Measurements from ENCODE around the gene ITGAD. TPM values are rescaled to one million over a fixed set of nuclear protein-coding genes. Genes with fewer than 3 reads are reported as not detected.

Gene ITGAD
- total RNA-seq, 8 experiments from 2014 or later: 0.33 to 0.36 (median 0.35) TPM; not detected in 5

DNA sequence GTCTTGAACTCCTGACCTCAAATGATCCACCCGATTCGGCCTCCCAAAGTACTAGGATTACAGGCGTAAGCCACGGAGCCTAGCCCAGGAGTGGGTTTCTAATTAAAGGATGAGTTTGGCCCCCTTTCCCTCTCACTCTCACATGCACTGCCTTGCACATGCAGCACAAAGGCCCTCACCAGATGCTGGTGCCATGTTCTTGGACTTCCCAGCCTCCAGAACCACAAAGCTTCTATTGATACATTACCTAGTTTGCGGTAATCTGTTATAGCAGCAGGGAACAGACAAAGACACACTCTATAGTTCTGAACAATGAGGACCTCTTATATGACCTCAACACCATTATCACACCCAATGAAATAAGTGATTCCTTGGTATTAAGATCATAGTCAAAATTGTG lies 17.9 kb upstream of the ITGAD start:
- in situ Hi-C loops (cut with MboI; ENCODE audit: low pct_unique_long_range_greater_than_20kb in 2 of 9, low sequenced_read_pairs in 9 of 9, unreplicated experiment in 9 of 9): no loop called here
- no peaks in the 10 kb centered on the region for H3K4me1 ChIP-seq (replicated peaks in 1 of 2)
- WGBS, 10 experiments: 0 to 100% (median 79%) methylated on average over 1 to 5 of the region's 5 CpGs; no CpG with 5 or more reads in 4 of the 10 experiments
- no peak overlapping the region for H3K27ac ChIP-seq
- no peak for ATAC-seq (replicated peaks in 6 of 8)
- H3K4me3 ChIP-seq: no peak overlapping the region

DNA sequence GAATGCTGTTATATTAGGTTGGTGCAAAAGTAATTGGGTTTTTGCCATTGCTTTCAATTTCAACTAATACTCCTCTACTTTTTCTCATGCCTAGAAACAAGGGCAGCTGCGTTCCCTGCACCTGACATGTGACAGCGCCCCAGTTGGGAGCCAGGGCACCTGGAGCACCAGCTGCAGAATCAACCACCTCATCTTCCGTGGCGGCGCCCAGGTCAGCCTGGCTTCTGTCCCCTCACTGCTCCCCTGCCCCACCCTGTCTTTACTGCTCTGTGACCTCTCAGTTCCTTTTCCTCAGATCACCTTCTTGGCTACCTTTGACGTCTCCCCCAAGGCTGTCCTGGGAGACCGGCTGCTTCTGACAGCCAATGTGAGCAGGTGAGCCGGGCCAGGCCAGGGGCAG lies 16.4 kb upstream of the ITGAD start:
- in situ Hi-C loops (cut with MboI; ENCODE audit: low pct_unique_long_range_greater_than_20kb in 2 of 9, low sequenced_read_pairs in 9 of 9, unreplicated experiment in 9 of 9): no loop called here
- no peak overlapping the region for H3K4me3 ChIP-seq
- no peaks in the 10 kb centered on the region for H3K4me1 ChIP-seq (replicated peaks in 1 of 2)
- ATAC-seq (replicated peaks in 6 of 8): no peak
- no peak overlapping the region for H3K27ac ChIP-seq
- 26 to 82% (median 62%) methylated on average over 1 to 6 of the region's 8 CpGs; no CpG with 5 or more reads in 2 of the 10 experiments for WGBS, 10 experiments

DNA sequence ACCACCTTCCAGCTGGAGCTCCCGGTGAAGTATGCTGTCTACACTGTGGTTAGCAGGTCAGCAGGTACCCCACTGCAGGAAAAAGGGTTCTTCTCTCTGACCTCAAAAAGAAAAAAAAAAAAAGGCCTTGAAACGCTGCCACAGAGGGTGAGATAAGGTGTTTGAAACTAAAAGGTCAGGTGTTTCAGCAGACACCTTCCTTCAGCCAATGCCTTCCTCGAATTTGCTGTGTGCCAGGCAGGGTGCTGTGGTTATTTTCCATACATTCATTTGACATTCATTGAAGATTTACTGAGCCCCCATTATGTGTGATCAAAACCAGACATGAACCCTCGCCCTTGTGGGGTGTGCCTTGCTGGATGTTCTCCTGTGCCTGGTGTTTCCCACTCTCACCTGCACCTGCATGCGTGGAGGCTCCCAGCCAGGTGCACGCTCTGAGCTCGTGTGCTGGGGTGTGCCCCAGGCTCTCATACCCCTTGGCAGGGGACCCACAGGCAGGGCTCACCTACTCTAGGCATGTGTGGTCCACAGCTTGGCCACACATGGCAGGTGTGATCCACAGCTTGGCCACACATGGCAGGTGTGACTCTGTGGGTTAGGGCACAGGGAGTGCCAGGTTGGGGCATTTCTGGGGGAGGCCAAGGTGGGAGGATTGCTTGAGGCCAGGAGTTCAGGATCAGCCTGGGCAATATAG lies 15.8 kb upstream of the ITGAD start:
- in situ Hi-C loops (cut with MboI; ENCODE audit: low pct_unique_long_range_greater_than_20kb in 2 of 9, low sequenced_read_pairs in 9 of 9, unreplicated experiment in 9 of 9): no loop called here
- 0 to 71% (median 51%) methylated on average over 1 to 7 of the region's 7 CpGs; no CpG with 5 or more reads in 3 of the 10 experiments for WGBS, 10 experiments
- no peak for ATAC-seq (replicated peaks in 6 of 8)
- H3K4me1 ChIP-seq (replicated peaks in 1 of 2): no peaks in the 10 kb centered on the region
- no peak overlapping the region for H3K4me3 ChIP-seq
- H3K27ac ChIP-seq: no peak overlapping the region

DNA sequence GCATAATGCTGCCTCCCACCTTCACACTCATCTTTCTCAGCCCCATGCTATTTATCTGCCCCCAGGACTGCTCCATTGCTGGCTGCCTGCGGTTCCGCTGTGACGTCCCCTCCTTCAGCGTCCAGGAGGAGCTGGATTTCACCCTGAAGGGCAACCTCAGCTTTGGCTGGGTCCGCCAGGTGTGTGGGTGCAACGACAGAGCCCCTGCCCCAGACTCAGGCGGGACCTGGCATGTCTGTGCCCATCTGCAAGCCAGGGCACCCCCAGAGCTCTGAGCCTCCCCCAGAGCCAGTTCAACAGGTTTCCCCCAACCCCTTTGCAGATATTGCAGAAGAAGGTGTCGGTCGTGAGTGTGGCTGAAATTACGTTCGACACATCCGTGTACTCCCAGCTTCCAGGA lies 12.9 kb upstream of the ITGAD start:
- no peak for ATAC-seq (replicated peaks in 6 of 8)
- in situ Hi-C loops (cut with MboI; ENCODE audit: low pct_unique_long_range_greater_than_20kb in 2 of 9, low sequenced_read_pairs in 9 of 9, unreplicated experiment in 9 of 9): no loop called here
- no peaks in the 10 kb centered on the region for H3K4me1 ChIP-seq (replicated peaks in 1 of 2)
- H3K27ac ChIP-seq: no peak overlapping the region
- WGBS, 10 experiments: 40 to 90% (median 60%) methylated on average over 1 to 2 of the region's 12 CpGs; no CpG with 5 or more reads in 7 of the 10 experiments
- no peak overlapping the region for H3K4me3 ChIP-seq

DNA sequence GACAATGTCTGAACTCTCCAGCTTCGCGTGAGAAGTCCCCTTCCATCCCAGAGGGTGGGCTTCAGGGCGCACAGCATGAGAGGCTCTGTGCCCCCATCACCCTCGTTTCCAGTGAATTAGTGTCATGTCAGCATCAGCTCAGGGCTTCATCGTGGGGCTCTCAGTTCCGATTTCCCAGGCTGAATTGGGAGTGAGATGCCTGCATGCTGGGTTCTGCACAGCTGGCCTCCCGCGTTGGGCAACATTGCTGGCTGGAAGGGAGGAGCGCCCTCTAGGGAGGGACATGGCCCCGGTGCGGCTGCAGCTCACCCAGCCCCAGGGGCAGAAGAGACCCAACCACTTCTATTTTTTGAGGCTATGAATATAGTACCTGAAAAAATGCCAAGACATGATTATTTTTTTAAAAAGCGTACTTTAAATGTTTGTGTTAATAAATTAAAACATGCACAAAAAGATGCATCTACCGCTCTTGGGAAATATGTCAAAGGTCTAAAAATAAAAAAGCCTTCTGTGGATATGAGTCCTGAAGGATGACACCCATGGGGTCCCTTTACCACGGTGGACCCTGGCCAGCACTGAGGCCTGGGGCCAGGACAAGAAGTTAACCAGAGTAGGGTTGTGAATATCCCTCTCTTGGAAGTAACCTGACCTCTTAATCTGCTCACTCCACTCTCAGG lies 10.5 kb upstream of the ITGAD start:
- peak; percentile 31 to 73 (median 58) for ATAC-seq (replicated peaks in 6 of 8)
- 0 to 33% (median 15%) methylated on average over 1 to 10 of the region's 14 CpGs; no CpG with 5 or more reads in 3 of the 10 experiments for WGBS, 10 experiments
- Histone ChIP-seq H3K4me3 (no peak overlapping the region), H3K27ac (no peak overlapping the region), H3K4me1 (replicated peaks in 1 of 2) (peaks cover 0 to 4% of the 10 kb centered on the region in 2 donors)
- in situ Hi-C loops (cut with MboI; ENCODE audit: low pct_unique_long_range_greater_than_20kb in 2 of 9, low sequenced_read_pairs in 9 of 9, unreplicated experiment in 9 of 9): no loop called here

DNA sequence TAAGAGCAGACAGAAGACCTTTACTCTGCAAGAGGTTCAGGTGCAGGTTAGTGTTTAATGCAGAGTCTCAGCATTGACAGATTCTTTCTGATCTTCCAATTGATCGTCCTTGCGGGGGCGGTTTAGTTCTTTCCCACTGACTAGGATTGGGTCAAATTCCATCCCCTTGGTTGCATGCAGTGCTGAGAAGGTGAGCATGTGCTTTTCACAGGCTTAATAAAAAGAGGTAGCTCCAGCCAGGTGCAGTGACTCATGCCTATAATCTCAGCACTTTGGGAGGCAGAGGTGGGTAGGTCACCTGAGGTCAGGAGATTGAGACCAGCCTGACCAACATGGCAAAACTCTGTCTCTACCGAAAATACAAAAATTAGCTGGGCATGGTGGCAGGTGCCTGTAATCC lies 7.5 kb upstream of the ITGAD start:
- no peak for ATAC-seq (replicated peaks in 6 of 8)

DNA sequence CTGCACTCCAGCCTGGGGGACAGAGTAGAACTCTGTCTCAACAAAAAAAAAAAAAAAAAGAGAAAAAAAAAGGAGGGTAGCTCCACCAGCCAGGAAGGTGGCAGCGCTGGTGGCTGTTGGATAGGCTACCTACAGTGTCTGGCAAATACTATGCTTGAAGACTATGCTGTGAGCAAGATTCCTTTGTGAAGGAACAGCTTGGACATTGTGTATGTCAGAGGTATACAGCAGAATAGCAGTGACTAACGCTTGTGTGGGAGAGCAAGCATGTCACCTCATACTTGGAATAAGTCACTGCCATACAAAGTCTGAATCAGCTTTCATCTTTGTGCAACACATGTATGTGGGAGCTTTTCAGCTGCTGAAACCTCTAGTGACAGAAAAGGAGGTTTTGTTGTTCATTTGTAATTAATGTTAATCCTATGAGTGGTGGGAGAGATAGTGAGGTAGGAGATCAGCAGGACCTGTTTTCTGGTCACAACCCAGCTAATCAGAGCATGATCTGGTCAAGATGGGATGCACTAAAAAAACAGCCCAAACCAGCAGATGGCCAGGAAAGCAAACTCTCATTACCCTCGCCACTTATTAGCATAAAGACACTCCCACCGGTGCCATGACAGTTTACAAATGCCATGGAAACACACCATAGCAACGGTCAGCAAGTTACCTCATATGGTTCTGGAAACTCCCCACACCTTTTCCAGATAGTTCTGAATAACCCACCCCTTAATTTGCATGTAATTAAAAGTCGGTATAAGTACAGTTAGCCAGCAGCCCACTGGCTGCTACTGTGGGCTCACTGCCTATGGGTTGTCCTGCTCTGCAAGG lies 6.8 kb upstream of the ITGAD start:
- peak; percentile 86 to 96 (median 87) for ATAC-seq (replicated peaks in 6 of 8)
- Histone ChIP-seq H3K4me3 (no peak overlapping the region), H3K4me1 (replicated peaks in 1 of 2) (peaks cover 0 to 4% of the 10 kb centered on the region in 2 donors), H3K27ac (no peak overlapping the region)
- in situ Hi-C loops (cut with MboI; ENCODE audit: low pct_unique_long_range_greater_than_20kb in 2 of 9, low sequenced_read_pairs in 9 of 9, unreplicated experiment in 9 of 9): no loop called here
- 0 to 100% (median 38%) methylated on average over 1 to 5 of the region's 6 CpGs; no CpG with 5 or more reads in 2 of the 10 experiments for WGBS, 10 experiments

More for the DNA sequence above, 7.5 kb upstream of the ITGAD start:
- peaks cover 0 to 4% of the 10 kb centered on the region in 2 donors for H3K4me1 ChIP-seq (replicated peaks in 1 of 2)
- H3K4me3 ChIP-seq: no peak overlapping the region
- in situ Hi-C loops (cut with MboI; ENCODE audit: low pct_unique_long_range_greater_than_20kb in 2 of 9, low sequenced_read_pairs in 9 of 9, unreplicated experiment in 9 of 9): no loop called here
- WGBS, 10 experiments: 48 to 95% (median 79%) methylated on average over 2 to 4 of the region's 4 CpGs; no CpG with 5 or more reads in 3 of the 10 experiments
- no peak overlapping the region for H3K27ac ChIP-seq

DNA sequence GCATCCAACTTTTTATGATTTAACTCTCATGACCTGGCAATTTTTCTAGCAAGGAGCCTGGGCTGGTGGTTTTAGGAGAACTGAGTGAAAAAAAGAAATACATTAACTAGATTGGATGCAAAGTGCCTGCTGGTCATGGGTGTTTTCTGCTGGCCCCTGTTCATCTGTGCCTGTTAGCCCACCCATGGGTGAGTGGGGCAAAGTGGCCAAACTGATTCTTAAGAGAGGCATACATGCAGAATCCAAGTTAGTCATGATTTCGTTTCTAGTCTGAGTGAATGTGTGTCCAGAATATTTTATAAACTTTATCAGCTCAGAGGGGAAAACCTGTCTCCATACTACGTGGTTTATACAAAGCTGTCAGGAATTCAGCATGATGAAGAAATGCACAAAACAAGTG lies 4.6 kb upstream of the ITGAD start:
- WGBS, 10 experiments: 0 to 50% (median 31%) methylated on average over 1 to 2 of the region's 2 CpGs; no CpG with 5 or more reads in 1 of the 10 experiments
- no peak for ATAC-seq (replicated peaks in 6 of 8)
- H3K4me1 ChIP-seq (replicated peaks in 1 of 2): peaks cover 0 to 4% of the 10 kb centered on the region in 2 donors
- no peak overlapping the region for H3K27ac ChIP-seq
- no peak overlapping the region for H3K4me3 ChIP-seq
- in situ Hi-C loops (cut with MboI; ENCODE audit: low pct_unique_long_range_greater_than_20kb in 2 of 9, low sequenced_read_pairs in 9 of 9, unreplicated experiment in 9 of 9): no loop called here

DNA sequence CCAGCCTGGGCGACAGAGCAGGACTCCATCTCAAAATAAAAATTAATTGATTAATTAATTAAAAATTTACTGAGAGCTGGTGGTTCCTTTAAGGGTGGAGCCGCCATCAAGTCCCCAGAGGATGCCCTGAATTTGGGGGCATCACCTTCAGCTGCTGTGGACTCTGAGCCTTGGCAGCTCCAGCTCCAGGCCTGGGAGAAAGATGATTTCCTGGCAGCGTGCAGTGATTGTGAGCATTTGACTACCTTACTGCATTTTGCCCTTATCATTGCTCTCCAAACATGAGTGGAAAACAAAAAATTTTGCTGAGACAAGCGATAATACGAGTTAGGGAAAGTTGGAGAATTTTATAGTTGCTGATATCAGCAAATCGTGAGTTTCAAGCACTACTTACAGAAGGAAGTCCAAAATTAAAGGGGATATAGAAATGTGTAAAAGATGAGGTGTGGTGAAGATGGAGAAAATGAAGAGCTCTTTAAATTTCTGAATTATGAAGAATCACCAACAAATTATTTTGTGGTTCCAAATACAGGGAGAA lies 2.6 kb upstream of the ITGAD start:
- in situ Hi-C loops (cut with MboI; ENCODE audit: low pct_unique_long_range_greater_than_20kb in 2 of 9, low sequenced_read_pairs in 9 of 9, unreplicated experiment in 9 of 9): no loop called here
- ATAC-seq (replicated peaks in 6 of 8): no peak
- H3K4me3 ChIP-seq: no peak overlapping the region
- no peak overlapping the region for H3K27ac ChIP-seq
- H3K4me1 ChIP-seq (replicated peaks in 1 of 2): peaks cover 0 to 4% of the 10 kb centered on the region in 2 donors
- WGBS, 10 experiments: 17 to 83% (median 57%) methylated on average over 1 to 5 of the region's 6 CpGs

DNA sequence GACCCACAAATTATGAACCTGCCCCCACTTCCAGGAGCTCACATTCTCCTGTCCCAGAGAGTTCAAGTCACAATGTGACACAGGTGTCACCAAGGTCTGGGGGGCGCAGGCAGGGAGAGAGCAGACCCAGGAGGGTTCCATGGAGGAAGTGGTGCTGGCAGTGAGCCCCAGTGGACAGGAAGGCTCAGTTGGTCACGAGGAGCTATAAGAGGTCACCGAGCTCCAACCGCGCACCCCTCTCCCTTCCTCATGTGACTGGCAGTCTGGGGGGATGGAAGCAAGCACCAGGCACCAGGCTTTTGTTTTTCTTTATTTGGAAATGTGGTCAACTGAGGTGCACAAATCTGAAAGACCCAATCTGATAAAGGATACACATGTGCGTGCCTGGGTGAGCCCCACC lies 2.5 kb downstream of the ITGAD start:
- Histone ChIP-seq H3K4me1 (replicated peaks in 1 of 2) (no peaks in the 10 kb centered on the region), H3K4me3 (no peak overlapping the region), H3K27ac (no peak overlapping the region)
- WGBS, 10 experiments: 100% methylated on average over 1 of the region's 6 CpGs; no CpG with 5 or more reads in 9 of the 10 experiments
- in situ Hi-C loops (cut with MboI; ENCODE audit: low pct_unique_long_range_greater_than_20kb in 2 of 9, low sequenced_read_pairs in 9 of 9, unreplicated experiment in 9 of 9): no loop called here
- no peak for ATAC-seq (replicated peaks in 6 of 8)

DNA sequence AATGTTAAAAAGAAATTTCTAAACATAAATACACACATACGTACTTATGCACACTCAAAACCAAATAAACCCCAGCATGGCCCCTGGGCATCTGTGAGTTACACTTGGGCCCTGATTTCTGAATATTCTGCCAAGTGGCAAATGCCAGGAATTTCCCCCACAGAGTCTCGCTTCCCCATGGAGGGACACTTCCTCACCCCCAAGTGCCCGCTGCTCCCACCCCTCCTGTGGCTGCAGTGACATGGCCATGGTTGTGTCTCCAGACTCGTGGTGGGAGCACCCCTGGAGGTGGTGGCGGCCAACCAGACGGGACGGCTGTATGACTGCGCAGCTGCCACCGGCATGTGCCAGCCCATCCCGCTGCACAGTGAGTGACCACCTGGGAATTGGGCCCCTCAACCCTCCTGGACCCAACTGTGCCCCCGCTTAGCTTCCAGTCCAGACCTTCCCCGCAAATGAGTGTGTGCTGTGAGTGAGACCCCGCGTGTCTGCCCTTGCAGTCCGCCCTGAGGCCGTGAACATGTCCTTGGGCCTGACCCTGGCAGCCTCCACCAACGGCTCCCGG lies 4.0 kb downstream of the ITGAD start:
- 0 to 100% (median 55%) methylated on average over 1 to 2 of the region's 18 CpGs; no CpG with 5 or more reads in 3 of the 10 experiments for WGBS, 10 experiments
- Histone ChIP-seq H3K4me3 (no peak overlapping the region), H3K27ac (no peak overlapping the region), H3K4me1 (replicated peaks in 1 of 2) (no peaks in the 10 kb centered on the region)
- peak in 1 of 8 experiments; percentile 78 for ATAC-seq (replicated peaks in 6 of 8)
- in situ Hi-C loops (cut with MboI; ENCODE audit: low pct_unique_long_range_greater_than_20kb in 2 of 9, low sequenced_read_pairs in 9 of 9, unreplicated experiment in 9 of 9): no loop called here

DNA sequence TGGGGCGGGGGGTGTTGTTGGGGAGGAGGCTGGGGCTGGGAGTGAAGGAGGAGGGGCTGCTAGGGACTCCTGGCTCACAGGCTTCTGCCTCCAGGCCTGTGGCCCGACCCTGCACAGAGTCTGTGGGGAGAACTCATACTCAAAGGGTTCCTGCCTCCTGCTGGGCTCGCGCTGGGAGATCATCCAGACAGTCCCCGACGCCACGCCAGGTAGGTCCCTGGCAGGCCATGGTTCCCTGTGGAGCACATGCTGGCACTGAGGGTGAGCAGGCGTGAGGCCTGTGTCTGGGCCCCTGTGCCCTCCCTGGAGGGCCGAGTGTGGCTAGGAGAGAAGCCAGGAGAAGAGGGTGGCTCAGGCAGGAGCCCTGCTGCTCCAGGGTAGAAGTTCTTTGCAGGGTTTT lies 4.6 kb downstream of the ITGAD start:
- WGBS, 10 experiments: 76 to 80% methylated on average over 3 to 5 of the region's 9 CpGs; no CpG with 5 or more reads in 8 of the 10 experiments
- in situ Hi-C loops (cut with MboI; ENCODE audit: low pct_unique_long_range_greater_than_20kb in 2 of 9, low sequenced_read_pairs in 9 of 9, unreplicated experiment in 9 of 9): no loop called here
- H3K4me3 ChIP-seq: no peak overlapping the region
- no peaks in the 10 kb centered on the region for H3K4me1 ChIP-seq (replicated peaks in 1 of 2)
- H3K27ac ChIP-seq: no peak overlapping the region
- peak in 1 of 8 experiments; percentile 47 for ATAC-seq (replicated peaks in 6 of 8)

Measured in motor neuron (in vitro differentiated cells).